ENCODE results near the gene FSTL3. TPM values are rescaled to one million over a fixed set of nuclear protein-coding genes. Genes with fewer than 3 reads are reported as not detected.
"Not testable (repeated sequence)": the region's sequence is repeated elsewhere in the genome, so short reads cannot be mapped to it uniquely, and the experiment has no call there.

The FSTL3 gene
- polyA plus RNA-seq, 1 donor: 17.9 TPM

DNA sequence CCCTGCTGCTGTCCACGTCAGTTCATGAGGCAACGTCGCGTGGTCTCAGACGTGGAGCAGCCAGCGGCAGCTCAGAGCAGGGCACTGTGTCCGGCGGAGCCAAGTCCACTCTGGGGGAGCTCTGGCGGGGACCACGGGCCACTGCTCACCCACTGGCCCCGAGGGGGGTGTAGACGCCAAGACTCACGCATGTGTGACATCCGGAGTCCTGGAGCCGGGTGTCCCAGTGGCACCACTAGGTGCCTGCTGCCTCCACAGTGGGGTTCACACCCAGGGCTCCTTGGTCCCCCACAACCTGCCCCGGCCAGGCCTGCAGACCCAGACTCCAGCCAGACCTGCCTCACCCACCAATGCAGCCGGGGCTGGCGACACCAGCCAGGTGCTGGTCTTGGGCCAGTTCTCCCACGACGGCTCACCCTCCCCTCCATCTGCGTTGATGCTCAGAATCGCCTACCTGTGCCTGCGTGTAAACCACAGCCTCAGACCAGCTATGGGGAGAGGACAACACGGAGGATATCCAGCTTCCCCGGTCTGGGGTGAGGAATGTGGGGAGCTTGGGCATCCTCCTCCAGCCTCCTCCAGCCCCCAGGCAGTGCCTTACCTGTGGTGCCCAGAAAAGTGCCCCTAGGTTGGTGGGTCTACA, 6.6 kb downstream of the FSTL3 start:
- DNase-seq: no peak

GRCh38 chr19:685454-685931, 9.3 kb downstream of the FSTL3 start:
- no peak for DNase-seq

DNA sequence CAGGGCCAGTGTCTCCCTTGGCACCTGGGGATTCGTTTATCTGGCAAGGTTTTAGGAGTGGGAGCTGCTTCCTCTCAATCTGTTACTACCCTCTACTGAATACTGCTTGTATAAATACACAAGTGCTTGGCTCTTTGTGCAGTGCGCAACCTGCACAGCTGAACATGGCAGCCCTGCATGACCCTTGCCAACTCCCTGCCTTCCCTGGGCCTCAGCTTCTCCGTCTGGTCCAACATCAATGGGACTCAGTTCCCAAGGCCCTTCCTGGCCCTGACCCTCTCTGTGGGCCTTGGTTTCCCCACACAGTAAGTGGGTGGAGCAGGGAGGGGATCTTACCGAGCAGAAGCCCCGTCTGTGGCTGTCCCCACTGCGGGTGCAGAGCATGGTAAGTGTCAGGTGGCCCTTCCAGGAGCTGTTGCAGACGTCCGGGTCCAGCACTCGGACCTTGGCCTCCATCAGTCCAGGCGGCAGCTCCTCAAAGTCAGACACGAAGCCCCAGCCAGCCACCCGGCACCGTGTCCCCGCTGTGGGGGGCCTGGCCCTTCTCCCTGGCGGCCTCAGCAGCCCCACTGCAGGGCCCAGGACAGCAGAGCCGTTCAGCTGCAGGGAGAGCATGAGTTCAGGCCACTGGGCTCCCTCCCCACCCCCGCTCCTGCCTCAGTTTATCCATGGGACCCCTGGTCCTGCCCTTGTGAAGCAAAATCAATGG, 10.6 kb downstream of the FSTL3 start:
- DNase-seq: no peak

DNA sequence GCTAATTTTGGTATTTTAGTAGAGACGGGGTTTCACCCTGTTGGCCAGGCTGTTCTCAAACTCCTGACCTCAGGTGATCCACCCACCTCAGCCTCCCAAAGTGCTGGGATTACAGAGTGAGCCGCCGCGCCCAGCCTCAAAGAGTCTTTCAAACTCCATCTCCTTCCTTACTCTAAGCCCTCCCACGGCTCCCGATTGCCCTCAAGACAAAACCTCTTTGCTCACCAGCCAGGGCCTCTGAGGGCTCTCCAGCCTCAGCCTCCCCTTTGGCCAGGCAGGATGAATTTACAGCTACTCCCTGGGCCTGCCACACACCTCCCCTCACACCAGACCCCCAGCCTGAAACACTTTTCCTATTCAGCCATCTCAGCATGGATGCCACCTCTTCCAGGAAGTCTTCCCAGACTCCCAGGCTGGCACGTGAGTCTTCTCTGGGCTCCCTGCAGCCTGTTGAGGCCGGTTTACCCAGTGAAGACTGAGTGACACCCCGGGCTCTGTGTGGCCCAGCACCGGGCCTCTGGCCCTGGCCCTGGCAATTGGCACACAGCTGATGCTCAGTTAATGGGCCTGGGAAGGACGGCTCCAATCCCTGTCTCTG, 11.5 kb downstream of the FSTL3 start:
- DNase-seq: no peak

GRCh38 chr19:688214-688613, 12.0 kb downstream of the FSTL3 start:
- no peak for DNase-seq

- no peak for DNase-seq
These were observed 12.8 kb downstream of the FSTL3 start for GRCh38 chr19:688992-689391.

DNA sequence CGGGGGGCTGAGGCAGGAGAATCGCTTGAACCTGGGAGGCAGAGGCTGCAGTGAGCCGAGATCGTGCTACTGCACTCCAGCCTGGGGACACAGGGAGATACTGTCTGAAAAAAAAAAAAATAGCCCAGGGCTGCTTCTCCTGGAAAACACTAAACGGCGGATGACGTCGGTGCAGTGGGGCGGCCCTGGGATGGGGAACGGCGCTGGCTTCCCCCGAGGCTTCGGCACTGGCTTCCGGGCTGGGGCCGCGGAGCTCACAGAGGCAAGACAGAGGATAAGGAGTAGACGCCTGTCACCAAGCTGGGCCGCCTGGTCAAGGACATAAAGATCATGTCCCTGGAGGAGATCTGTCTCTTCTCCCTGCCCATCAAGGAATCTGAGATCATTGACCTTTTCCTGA, 14.0 kb downstream of the FSTL3 start:
- DNase-seq: no peak

DNA sequence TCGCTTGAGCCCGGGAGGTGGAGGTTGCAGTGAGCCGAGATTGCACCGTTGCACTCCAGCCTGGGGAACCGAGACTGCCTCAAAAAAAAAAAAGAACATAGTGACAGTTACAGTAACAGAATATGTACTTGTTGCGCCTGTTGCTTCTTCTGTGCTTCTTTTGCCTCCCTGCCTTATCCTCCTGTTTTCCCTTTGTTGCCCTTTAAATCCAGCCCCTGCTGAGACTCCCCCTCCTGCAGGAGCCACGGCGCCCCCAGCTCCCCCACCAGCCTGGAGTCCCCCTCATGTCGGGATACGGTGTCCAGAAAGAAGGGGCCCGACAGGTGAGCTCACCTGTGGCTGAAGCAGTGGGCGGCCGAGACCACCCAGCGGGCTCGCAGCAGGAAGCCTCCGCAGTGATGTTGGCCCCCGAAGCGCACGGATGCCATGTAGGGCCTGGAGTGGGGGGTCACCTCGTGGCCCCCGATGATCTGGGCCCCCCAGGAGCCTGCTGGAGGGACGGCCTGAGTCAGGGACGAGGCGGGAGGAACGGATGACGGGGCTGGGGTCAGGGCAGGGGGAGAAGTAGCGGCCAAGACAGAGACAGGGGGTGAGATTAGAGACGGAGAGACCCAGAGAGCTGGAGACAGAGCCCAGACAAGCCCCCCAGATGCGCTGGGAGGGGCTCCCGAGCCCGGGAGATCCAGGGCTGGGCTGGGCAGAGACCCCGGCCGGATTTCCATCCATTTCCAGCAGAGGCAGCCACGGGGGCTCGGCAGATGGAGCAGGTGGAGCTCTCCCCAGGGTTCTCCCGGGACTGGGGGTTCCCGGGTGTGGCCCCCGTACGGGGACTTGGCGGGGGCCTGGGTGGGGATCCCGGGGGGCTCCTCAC, 18.5 kb downstream of the FSTL3 start:
- DNase-seq: no peak

- no peak for DNase-seq
These were observed 19.3 kb downstream of the FSTL3 start, which contains the start of gene PRSS57 for GRCh38 chr19:695352-695949. PRSS57 (minus strand) TSS chr19:695452; CDS start chr19:695430, 22 bp downstream.

GRCh38 chr19:698529-698928, 22.3 kb downstream of the FSTL3 start:
- not testable (repeated sequence) for DNase-seq

- not testable (repeated sequence) for DNase-seq
These were observed 23.7 kb downstream of the FSTL3 start for GRCh38 chr19:699885-700284.

DNA sequence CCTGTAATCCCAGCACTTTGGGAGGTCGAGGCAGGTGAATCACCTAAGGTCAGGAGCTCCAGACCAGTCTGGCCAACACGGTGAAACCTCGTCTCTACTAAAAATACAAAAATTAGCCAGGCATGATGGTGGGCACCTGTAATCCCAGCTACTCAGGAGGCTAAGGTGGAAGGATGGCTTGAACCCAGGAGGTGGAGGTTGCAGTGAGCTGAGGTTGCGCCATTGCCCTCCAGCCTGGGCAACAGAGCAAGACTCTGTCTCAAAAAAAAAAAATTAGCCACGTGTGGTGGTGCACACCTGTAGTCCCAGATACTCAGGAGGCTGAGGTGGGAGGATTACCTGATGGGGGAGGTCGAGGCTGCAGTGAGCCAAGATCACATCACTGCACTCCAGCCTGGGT, 26.7 kb downstream of the FSTL3 start:
- DNase-seq: not testable (repeated sequence)

DNA sequence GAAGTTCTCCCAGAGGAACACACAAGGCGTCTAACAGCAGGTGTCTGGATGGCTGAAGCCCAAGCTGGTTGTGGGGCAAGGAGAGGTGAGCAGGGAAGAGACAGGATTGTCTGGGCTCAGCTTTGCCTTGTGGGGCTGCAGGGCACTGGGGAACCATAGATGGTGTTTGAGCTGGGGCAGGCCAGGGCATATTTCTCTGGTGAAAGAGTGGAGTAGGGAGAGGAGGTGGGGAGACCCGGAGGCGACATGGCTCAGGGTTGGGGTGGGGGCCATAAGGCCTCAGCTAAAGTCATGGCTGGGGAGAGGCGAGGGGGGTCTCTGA, 27.1 kb downstream of the FSTL3 start:
- no peak for DNase-seq

- no peak for DNase-seq
These were observed 27.7 kb downstream of the FSTL3 start for GRCh38 chr19:703651-704446.

DNA sequence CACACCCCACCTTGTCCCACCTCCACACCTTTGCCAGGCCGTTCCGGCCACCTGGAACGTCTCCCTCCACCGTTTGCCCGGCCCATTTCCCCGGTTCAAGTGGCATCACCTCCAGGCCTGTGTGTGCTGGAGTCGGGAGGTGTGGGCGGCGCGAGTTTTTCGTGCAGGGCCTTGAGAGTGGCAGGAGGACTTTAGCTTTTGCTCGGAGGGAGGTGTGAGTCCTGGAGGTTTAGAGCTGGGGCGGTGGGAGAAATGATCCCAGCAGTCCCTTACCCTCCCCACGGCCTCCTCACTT, 28.2 kb downstream of the FSTL3 start:
- no peak for DNase-seq

GRCh38 chr19:708154-709143, 32.3 kb downstream of the FSTL3 start, which contains the start of gene PALM:
PALM (plus strand) TSS chr19:708935; CDS start chr19:709147, 212 bp downstream.
- no peak for DNase-seq

DNA sequence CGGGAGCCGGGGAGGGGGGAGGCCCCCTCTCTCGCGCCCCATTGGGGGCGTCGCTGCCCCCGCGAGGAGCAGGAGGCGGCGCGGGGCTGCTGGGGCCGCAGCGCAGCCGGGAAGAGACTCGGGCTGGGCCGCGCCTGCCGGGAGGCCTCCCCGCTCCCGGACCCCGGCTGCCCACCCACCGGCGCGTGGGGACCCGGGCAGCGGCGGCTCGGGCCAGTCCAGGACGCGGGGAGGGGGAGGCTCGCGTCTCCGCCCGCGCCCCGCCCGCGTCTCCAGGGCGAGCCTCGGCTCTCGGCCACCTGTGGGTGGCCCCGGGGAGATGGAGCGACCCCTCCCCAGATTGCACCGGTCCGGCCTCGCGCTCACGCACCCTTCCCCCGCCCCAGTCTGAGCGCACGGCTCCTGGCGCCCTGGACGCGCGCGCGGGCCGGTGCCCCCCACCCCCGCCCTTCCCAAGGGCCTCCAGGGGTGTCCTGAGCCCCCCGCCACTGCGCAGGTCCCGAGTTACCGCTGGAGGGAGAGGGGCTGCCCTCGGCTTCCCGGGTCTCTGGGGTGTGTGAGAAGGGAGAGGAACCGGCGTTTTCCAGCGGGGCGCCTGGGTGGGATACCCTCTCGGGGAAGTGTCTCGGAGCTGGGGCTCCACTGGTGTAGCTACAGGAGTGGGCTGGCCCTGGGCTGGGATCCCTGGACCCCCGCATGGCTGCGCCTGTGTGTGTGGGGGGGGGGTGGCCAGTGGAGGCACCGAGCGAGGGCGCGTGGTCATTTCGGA, 33.2 kb downstream of the FSTL3 start:
- DNase-seq: no peak

DNA sequence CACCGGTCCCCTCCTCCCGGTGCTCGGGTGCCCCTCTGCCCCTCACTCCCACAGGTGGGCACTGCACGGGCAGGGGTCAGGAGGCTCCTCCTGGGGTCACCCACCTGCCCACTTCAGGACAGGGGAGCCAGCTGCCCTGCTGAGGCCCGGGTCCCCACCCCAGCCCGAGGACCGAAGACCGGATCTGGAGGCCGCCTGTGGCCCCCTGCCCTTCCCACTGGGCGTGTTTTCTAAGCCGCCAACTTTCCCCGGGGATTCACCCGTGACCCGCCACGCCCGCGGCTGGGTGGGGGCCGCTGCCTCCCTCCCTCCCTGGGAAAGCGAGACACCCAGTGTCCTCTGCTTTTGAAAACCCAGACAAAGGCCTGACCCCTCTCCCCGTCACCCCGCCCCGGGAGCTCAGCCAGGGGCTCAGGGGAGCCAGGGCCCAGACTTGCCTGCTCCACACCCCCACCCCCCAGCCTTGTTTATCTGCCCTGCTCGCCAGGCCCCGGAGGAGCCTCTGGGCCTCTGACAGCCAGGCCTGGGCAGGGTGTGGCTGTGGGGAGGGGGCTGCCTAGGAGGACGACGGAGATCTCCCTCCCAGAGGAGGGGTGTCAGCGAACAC, 33.9 kb downstream of the FSTL3 start:
- DNase-seq: no peak

DNA sequence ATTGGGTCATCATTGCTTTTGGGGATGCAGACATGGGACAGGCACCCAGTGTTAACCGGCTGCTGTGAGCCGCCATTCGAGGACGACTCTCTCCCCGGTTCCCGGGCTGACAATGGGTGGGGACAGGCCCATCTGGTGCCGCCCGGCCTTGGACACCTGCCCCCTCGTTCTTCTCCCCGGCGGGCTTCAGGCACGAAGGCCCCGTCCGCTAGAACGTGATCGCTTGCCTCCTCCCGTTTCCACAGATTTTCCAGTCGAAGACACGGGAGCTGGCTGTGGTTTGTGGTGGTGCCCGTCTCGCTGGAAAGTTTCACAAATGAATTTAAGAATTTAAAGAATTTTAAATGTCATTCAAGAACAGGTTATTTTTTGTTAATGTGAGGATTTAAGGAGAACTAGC, 34.6 kb downstream of the FSTL3 start:
- DNase-seq: no peak
